GM23338 (cell line): Measurements from ENCODE around the gene HES3. TPM values are rescaled to one million over a fixed set of nuclear protein-coding genes. Genes with fewer than 3 reads are reported as not detected.

ENCODE experiments used
- ATAC-seq: fragments of 200-7000 bp; cut with Tn5 transposase; 3 replicates; pipeline ENCODE4 v1.9.1; 2020
- DNase-seq: peaks from one replicate; pipeline ENCODE4 v3.0.0-alpha.2; 2015; ENCODE audit warnings: low spot score
- H2AFZ ChIP-seq: fragments of 200-600 bp; sonication (generic); 2 replicates; pipeline ENCODE4 v1.8.0; 2016; ENCODE audit warnings: antibody characterized with exemption, mild to moderate bottlenecking, moderate library complexity
- H3F3A ChIP-seq: fragments of 200-600 bp; sonication (generic); replicated peaks from 2 replicates; pipeline ENCODE4 v1.8.0; 2017; ENCODE audit warnings: antibody characterized with exemption, mixed run types, low read depth
- H3K27ac ChIP-seq: fragments of 200-600 bp; sonication (generic); 2 replicates; pipeline ENCODE4 v1.6.1; 2016; ENCODE audit warnings: low read depth
- H3K27me3 ChIP-seq: fragments of 200-600 bp; sonication (generic); 2 replicates; pipeline ENCODE4 v1.8.0; 2016; ENCODE audit warnings: mild to moderate bottlenecking, mixed run types, moderate library complexity; ENCODE audit not compliant: insufficient read depth
- H3K36me3 ChIP-seq: fragments of 200-600 bp; sonication (generic); 2 replicates; pipeline ENCODE4 v1.8.0; 2016; ENCODE audit warnings: mild to moderate bottlenecking; ENCODE audit not compliant: insufficient read depth
- H3K4me1 ChIP-seq: fragments of 200-600 bp; sonication (generic); 2 replicates; pipeline ENCODE4 v1.8.0; 2016; ENCODE audit warnings: mild to moderate bottlenecking, moderate library complexity; ENCODE audit not compliant: insufficient read depth
- H3K4me2 ChIP-seq: fragments of 200-600 bp; sonication (generic); 2 replicates; pipeline ENCODE4 v1.7.1; 2017; ENCODE audit warnings: mixed run types
- H3K4me3 ChIP-seq: fragments of 200-600 bp; sonication (generic); 2 replicates; pipeline ENCODE4 v1.6.1; 2016; ENCODE audit warnings: mixed run types
- H3K79me2 ChIP-seq: fragments of 200-600 bp; sonication (generic); replicated peaks from 2 replicates; pipeline ENCODE4 v1.8.0; 2017; ENCODE audit warnings: mild to moderate bottlenecking; ENCODE audit not compliant: insufficient read depth
- H3K9me2 ChIP-seq: fragments of 200-600 bp; sonication (generic); 2 replicates; pipeline ENCODE4 v1.8.0; 2017; ENCODE audit not compliant: insufficient read depth
- H4K20me1 ChIP-seq: fragments of 200-600 bp; sonication (generic); replicated peaks from 2 replicates; pipeline ENCODE4 v1.8.0; 2017; ENCODE audit warnings: mild to moderate bottlenecking; ENCODE audit not compliant: insufficient read depth
- H3K27ac Mint-ChIP-seq: 2 replicates; pipeline ENCODE4 v1.8.0; 2020; ENCODE audit warnings: inconsistent platforms, mild to moderate bottlenecking, moderate library complexity, mixed read lengths
- H3K27me3 Mint-ChIP-seq: 3 replicates; pipeline ENCODE4 v1.8.0; 2022; ENCODE audit warnings: low read depth, mild to moderate bottlenecking, moderate library complexity, mixed read lengths, inconsistent platforms; ENCODE audit not compliant: insufficient read depth, poor library complexity
- H3K36me3 Mint-ChIP-seq: 3 replicates; pipeline ENCODE4 v1.8.0; 2021; ENCODE audit warnings: low read depth, mild to moderate bottlenecking, inconsistent platforms, moderate library complexity, mixed read lengths
- H3K4me1 Mint-ChIP-seq: 3 replicates; pipeline ENCODE4 v1.8.0; 2020; ENCODE audit warnings: mild to moderate bottlenecking, inconsistent platforms, mixed read lengths
- H3K4me3 Mint-ChIP-seq: 3 replicates; pipeline ENCODE4 v1.8.0; 2021; ENCODE audit warnings: moderate library complexity, mild to moderate bottlenecking, inconsistent platforms, mixed read lengths
- H3K9me3 Mint-ChIP-seq: 3 replicates; pipeline ENCODE4 v1.8.0; 2020; ENCODE audit warnings: moderate library complexity, mild to moderate bottlenecking, inconsistent platforms, mixed read lengths
- CREB1 ChIP-seq: fragments of 250-450 bp; sonication (Bioruptor Pico); IDR thresholded peaks from 2 replicates; pipeline ENCODE4 v1.5.0; 2020; ENCODE audit warnings: low read depth, mild to moderate bottlenecking, moderate library complexity
- JUNB ChIP-seq: IDR thresholded peaks from one replicate; pipeline ENCODE4 v1.6.1; 2016; ENCODE audit warnings: antibody characterized with exemption; ENCODE audit not compliant: unreplicated experiment
- POLR2AphosphoS5 ChIP-seq: IDR thresholded peaks from 2 replicates; pipeline ENCODE4 v1.6.1; 2016; ENCODE audit warnings: antibody characterized with exemption, low read depth
- ZNF331 ChIP-seq: fragments of 250-450 bp; sonication (Bioruptor Pico); IDR thresholded peaks from 2 replicates; pipeline ENCODE4 v1.5.0; 2020; ENCODE audit warnings: low read depth, mild to moderate bottlenecking, moderate library complexity
- polyA plus RNA-seq: library from polyadenylated mRNA; unstranded; fragments of >200 nt; fragmentation: Nextera tagmentation; extraction: Ambion mirVana; gene quantifications from 2 replicates; pipeline ENCODE4 v1.2.1, GENCODE V29; 2016
- total RNA-seq: library from RNA; depleted of rRNA; stranded (reverse); fragments of >200 nt; shearing (Covaris generic); gene quantifications from 2 replicates; pipeline ENCODE4 v1.2.3, GENCODE V29; 2014
- TF ChIP-seq, protein P1 (sequence below): IDR thresholded peaks from 2 replicates; pipeline ENCODE4 v1.6.1; 2016; ENCODE audit warnings: antibody characterized with exemption

Gene HES3
- total and polyA plus RNA-seq, 2 experiments from 2014 or later: 7.1 to 50.4 TPM

GRCh38 chr1:6237093-6237492, 6.9 kb upstream of the HES3 start:
- peaks cover 36% of the 10 kb centered on the region for H3K79me2 ChIP-seq
- Mint-ChIP-seq H3K36me3 (peaks cover 25% of the 10 kb centered on the region), H3K27me3 (peaks cover 36% of the 10 kb centered on the region), H3K9me3 (no peaks in the 10 kb centered on the region), H3K27ac (no peak overlapping the region), H3K4me3 (no peak overlapping the region), H3K4me1 (peaks cover 48% of the 10 kb centered on the region)
- peak overlapping the region; percentile 79; the same call in 1 of the 2 replicates for H3K4me2 ChIP-seq
- H4K20me1 ChIP-seq: peaks cover 26% of the 10 kb centered on the region
- H3K4me1 ChIP-seq: peaks cover 37% of the 10 kb centered on the region
- no peaks in the 10 kb centered on the region for H3K9me2 ChIP-seq
- ATAC-seq (no peak), DNase-seq (no peak)
- peaks cover 3% of the 10 kb centered on the region; the same call in 1 of the 2 replicates for H3K27me3 ChIP-seq
- H3K27ac ChIP-seq: no peak overlapping the region
- TF ChIP-seq JUNB: no peak
- no peak overlapping the region for H3K4me3 ChIP-seq
- H3F3A ChIP-seq: peaks cover 40% of the 10 kb centered on the region
- peaks cover 11% of the 10 kb centered on the region; the same call in 1 of the 2 replicates for H3K36me3 ChIP-seq
- H2AFZ ChIP-seq: no peak overlapping the region

GRCh38 chr1:6239213-6239752, 4.7 kb upstream of the HES3 start:
- peak; percentile 95 for DNase-seq
- H3K4me1 ChIP-seq: peaks cover 49% of the 10 kb centered on the region

DNA sequence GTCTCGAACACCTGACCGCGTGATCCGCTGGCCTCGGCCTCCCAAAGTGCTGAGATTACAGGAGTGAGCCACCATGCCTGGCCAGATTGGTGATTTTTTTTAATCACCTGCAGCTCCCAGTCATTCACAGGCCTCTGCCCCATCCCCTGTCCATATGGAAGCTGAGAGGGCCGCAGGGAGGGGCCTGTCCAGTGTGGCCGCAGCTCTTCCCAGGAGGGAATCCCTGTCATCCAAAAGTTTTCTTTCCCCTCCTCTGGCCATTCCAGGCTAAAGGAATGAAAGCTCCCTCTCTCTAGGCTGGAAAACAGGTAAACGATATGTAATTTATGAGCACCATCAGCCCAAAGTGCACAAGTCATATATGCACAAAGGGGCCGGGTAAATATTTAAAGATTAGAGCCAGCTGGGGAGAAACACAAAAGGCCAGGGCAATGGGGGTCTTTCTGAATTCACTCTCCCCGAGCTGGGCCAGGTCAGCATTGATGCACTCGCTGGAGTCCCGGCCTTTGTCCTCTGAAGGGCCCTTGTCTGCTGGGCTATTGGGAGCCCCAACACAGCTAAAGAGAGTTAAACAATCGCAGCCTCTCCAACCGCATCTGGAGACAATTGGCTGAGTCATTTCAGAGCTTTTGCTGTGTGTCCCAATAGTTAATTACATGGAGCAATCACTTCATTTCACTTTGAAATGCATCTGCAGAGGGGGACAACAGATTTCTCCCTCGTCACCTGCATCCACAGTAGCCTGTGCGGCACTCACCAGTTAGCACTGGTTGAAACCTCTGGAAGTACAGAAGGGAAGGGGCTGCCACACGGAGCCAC, 3.8 kb upstream of the HES3 start:
- H3F3A ChIP-seq: peaks cover 28% of the 10 kb centered on the region
- Mint-ChIP-seq H3K36me3 (no peaks in the 10 kb centered on the region), H3K4me3 (peak overlapping the region; percentile 63), H3K27ac (peak overlapping the region; percentile 98), H3K9me3 (no peaks in the 10 kb centered on the region), H3K27me3 (peaks cover 42% of the 10 kb centered on the region), H3K4me1 (peaks cover 46% of the 10 kb centered on the region)
- no peaks in the 10 kb centered on the region for H3K9me2 ChIP-seq
- ATAC-seq: peak; percentile 7
- peak overlapping the region; percentile 98 for H3K4me2 ChIP-seq
- H3K36me3 ChIP-seq: no peaks in the 10 kb centered on the region
- H4K20me1 ChIP-seq: 0 out of 2 replicates have a peak, but pooled peaks cover under 1% of the 10 kb centered on the region
- peaks cover 9% of the 10 kb centered on the region for H3K79me2 ChIP-seq
- H2AFZ ChIP-seq: no peak overlapping the region
- peaks cover 23% of the 10 kb centered on the region for H3K27me3 ChIP-seq
- peaks cover 41% of the 10 kb centered on the region for H3K4me1 ChIP-seq
- peak; percentile 71 for DNase-seq
- peak overlapping the region; percentile 97 for H3K27ac ChIP-seq
- peak overlapping the region; percentile 83 for H3K4me3 ChIP-seq
- TF ChIP-seq POLR2AphosphoS5 (0 out of 2 replicates have a peak, but pooled peaks have one; percentile 12), CREB1 (CRISPR knock-in tag) (no peak)

More at GRCh38 chr1:6239213-6239752, 4.7 kb upstream of the HES3 start:
- peak; percentile 32 for ATAC-seq
- peaks cover 40% of the 10 kb centered on the region for H3K27me3 Mint-ChIP-seq
- H3K4me3 ChIP-seq: peak overlapping the region; percentile 83
- TF ChIP-seq, protein P1, sequence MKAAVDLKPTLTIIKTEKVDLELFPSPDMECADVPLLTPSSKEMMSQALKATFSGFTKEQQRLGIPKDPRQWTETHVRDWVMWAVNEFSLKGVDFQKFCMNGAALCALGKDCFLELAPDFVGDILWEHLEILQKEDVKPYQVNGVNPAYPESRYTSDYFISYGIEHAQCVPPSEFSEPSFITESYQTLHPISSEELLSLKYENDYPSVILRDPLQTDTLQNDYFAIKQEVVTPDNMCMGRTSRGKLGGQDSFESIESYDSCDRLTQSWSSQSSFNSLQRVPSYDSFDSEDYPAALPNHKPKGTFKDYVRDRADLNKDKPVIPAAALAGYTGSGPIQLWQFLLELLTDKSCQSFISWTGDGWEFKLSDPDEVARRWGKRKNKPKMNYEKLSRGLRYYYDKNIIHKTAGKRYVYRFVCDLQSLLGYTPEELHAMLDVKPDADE: 0 out of 2 replicates have a peak, but pooled peaks have one; percentile 14
- no peak for TF ChIP-seq ZNF331 (CRISPR knock-in tag)
- H4K20me1 ChIP-seq: peaks cover 9% of the 10 kb centered on the region; the same call in 1 of the 2 replicates
- H3K36me3 Mint-ChIP-seq: peaks cover 5% of the 10 kb centered on the region
- H3K4me1 Mint-ChIP-seq: peaks cover 52% of the 10 kb centered on the region
- no peaks in the 10 kb centered on the region for H3K36me3 ChIP-seq
- H2AFZ ChIP-seq: no peak overlapping the region
- peak overlapping the region; percentile 98 for H3K27ac Mint-ChIP-seq
- peaks cover 20% of the 10 kb centered on the region for H3K27me3 ChIP-seq
- H3K27ac ChIP-seq: peak overlapping the region; percentile 97
- no peaks in the 10 kb centered on the region for H3K9me3 Mint-ChIP-seq
- H3K79me2 ChIP-seq: peaks cover 17% of the 10 kb centered on the region
- peak overlapping the region; percentile 63 for H3K4me3 Mint-ChIP-seq
- H3F3A ChIP-seq: peaks cover 28% of the 10 kb centered on the region
- H3K9me2 ChIP-seq: no peaks in the 10 kb centered on the region
- H3K4me2 ChIP-seq: peak overlapping the region; percentile 98
